GM23248 (cell line): Measurements from ENCODE around the gene SUN5.
"Not testable (repeated sequence)": the region's sequence is repeated elsewhere in the genome, so short reads cannot be mapped to it uniquely, and the experiment has no call there.

Experiments used
- EZH2 ChIP-seq: fragments of 200-600 bp; sonication (generic); IDR thresholded peaks from 2 replicates; pipeline ENCODE4 v1.6.1; 2018; ENCODE audit warnings: antibody characterized with exemption, mild to moderate bottlenecking; ENCODE audit not compliant: insufficient read depth, poor library complexity, severe bottlenecking
- EZH2phosphoT487 ChIP-seq: fragments of 200-600 bp; sonication (generic); IDR thresholded peaks from 2 replicates; pipeline ENCODE4 v1.6.1; 2018; ENCODE audit warnings: antibody characterized with exemption, moderate library complexity, mild to moderate bottlenecking, low read depth; ENCODE audit not compliant: insufficient read depth

DNA sequence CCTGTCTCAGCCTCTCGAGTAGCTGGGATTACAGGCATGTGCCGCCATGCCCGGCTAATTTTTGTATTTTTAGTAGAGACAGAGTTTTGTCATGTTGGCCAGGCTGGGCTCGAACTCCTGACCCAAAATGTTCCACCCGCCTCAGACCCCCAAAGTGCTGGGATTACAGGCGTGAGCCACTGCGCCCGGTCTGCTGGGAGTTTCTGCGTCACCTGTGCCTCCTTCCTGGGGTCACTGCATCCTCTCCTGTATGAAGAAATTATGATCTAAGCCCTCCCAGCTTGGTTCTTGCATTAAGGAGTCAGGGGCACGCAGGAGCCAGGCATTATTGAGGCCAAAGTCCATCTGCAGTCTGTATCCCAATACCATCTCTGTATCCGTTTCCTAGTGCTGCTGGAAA lies 41.6 kb downstream of the SUN5 start:
- not testable (repeated sequence) for TF ChIP-seq EZH2, EZH2phosphoT487
